NAMALWA (cell line): ENCODE data around the gene PINLYP.

Source experiments
- DNase-seq: peaks from one replicate; pipeline ENCODE4 v3.0.0-alpha.2; 2015; ENCODE audit warnings: low spot score

Gene PINLYP

DNA sequence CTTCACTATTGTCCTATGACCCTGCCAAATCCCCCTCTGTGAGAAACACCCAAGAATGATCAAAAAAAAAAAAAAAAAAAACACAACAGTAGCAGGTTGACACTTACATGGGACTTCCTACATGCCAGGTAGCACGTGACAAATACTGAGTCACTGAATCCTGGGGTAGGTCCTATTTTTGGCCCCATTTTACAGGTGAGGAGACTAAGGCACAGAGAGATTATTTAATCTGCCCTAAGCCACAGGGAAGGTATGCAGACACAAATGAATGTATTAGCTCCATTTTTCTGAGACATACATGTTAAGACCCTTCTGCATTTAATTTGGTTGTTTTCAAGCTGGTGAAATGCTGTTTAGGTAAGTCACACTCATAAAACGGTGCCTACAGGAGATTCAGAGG is 26.9 kb upstream of the PINLYP start:
- no peak for DNase-seq

- no peak for DNase-seq
These were observed 24.0 kb upstream of the PINLYP start for GRCh38 chr19:43551399-43552197.

- DNase-seq = no peak
These were observed 23.5 kb upstream of the PINLYP start for GRCh38 chr19:43552198-43552450.

DNA sequence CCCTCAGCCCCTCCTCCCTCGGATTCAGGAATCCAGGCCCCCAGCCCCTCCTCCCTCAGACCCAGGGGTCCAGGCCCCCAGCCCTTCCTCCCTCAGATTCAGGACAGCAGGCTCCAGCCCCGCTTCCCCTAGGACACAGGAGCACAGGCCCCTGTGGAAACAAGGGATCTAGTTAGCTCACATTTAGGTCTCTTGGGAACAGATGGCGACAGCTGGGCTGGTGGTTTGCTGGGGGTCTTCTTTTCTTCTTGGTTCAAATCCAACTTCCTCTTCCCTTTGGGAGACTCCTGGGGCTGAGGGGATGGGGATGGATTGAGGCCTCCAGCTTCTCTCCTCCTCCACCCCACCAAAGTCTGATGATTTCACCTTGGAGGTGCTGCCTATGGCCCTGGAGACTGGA is 23.0 kb upstream of the PINLYP start:
- DNase-seq = no peak

GRCh38 chr19:43553656-43554055 is 21.9 kb upstream of the PINLYP start:
- no peak for DNase-seq

DNA sequence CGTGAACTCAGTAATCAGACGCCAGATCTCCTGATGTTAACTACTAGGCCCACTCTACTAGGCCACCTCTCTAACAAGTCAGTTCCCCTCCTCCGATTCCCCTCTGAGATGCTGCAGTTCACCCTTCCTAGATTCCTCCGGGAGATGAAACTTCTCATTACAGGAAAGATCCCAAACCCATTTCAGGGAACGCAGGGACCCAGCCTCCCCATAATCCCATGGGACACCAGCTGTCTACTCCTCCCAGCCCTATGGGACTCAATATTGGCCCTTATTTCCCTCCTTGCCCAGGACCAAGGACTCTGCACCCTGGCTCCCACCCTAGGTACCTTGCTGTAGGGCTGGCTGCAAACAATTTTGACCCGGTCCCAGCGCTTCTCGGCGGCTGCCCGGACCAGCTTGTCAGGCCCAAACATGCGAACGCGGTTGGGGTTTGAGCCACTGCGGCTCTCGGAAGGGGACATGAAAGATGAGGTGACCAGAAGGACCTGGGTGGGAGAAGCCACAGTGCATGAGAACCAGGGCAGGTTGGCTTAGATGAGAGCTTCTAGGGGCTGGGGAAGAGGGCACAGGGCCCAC is 21.2 kb upstream of the PINLYP start:
- no peak for DNase-seq

- peak; percentile 87 for DNase-seq
These were observed 20.3 kb upstream of the PINLYP start for GRCh38 chr19:43555185-43555770.

- DNase-seq = no peak
These were observed 14.9 kb upstream of the PINLYP start for GRCh38 chr19:43560687-43561086.

- no peak for DNase-seq
These were observed 14.2 kb upstream of the PINLYP start for GRCh38 chr19:43561139-43561970.

GRCh38 chr19:43562226-43562697 is 13.3 kb upstream of the PINLYP start:
- DNase-seq = no peak

GRCh38 chr19:43562698-43563241 is 12.8 kb upstream of the PINLYP start:
- peak; percentile 82 for DNase-seq

- no peak for DNase-seq
These were observed 11.7 kb upstream of the PINLYP start for GRCh38 chr19:43563816-43564457.

DNA sequence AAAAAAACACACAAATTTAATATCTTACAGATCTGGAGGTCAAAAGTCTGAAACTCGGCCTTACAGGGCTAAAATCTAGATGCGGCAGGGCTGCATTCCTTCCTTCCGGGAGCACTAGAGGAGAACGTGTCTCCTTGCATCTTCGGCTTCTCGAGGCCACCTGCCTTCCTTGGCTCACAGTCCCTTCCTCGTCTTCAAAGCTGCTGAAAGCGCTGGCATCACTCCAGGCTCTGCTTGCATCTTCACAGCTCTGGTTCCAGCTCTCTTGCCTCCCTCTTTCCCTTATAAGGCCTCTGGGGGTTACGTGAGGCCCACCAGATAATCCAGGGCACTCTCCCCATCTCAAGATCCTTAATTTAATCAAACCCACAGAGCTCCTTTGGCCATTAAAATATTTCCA is 10.8 kb upstream of the PINLYP start:
- no peak for DNase-seq

- no peak for DNase-seq
These were observed 5.9 kb upstream of the PINLYP start for GRCh38 chr19:43569657-43570056.

DNA sequence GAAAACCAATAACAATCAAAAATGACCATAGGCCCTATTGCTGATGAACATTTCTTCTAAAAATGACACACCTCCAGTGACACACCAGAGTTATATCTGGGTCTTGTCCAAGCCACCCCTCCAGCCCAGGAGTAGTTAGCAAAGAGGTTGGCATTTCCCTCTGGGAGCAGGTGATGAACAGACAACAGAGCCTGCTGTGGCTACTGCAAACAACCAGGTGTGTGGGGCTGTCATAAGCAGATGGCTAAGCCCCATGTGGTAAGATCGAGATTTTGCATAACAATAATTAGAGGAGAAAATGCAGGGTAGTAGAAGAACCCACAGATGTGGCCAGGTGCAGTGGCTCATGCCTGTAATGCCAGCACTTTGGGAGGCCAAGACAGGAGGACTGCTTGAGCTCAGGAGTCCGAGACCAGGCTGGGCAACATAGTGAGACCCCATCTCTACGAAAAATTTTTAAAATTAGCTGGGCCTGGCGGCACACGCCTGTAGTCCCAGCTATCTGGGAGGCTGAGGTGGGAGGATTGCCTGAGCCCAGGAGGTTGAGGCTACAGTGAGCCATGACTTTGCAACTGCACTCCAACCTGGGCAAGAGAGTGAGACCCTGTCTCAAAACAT is 5.3 kb upstream of the PINLYP start:
- DNase-seq = peak; percentile 59

DNA sequence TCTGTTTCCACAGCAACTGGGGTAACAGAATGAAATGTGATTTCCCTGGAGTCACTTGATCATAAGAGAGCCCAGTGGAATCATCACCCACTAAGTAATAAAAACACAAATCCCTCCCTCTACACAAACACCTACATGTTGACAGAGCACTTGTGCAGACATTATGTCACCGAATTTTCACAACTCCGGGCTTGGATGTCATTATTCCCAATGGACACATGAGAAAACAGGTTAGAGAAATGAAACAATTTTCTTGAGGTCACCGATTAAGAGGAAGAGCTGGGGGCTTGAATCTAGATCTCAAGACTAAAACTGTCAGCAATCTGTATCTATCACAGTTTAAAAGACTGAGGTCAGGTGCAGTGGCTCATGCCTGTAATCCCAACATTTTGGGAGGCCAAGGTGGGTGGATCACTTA is 3.4 kb upstream of the PINLYP start:
- no peak for DNase-seq

GRCh38 chr19:43574424-43575155 is 1.0 kb upstream of the PINLYP start:
- peak; percentile 32 for DNase-seq

GRCh38 chr19:43575955-43576878 is 616 bp downstream of the PINLYP start:
- no peak for DNase-seq

DNA sequence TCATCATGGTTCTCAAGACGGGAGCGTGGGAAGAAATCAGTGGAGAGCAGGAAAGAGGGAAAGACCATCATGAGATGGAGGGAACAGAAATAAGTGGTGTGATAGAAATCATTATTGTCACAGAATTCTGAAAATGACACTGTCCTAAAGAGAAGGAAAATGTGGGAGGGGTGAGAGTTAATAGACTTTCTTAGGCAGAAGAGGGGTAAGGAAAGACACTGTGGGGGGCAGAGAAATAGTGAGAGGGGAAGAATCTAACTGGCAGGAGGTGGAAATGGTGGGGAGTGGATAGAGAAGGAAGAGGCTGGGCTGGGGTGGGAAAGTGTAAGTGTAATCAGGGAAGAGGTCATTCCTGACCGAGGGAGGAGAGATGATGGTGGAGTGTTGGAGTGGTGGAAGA is 3.2 kb downstream of the PINLYP start:
- no peak for DNase-seq

GRCh38 chr19:43581467-43581866 is 5.9 kb downstream of the PINLYP start:
- no peak for DNase-seq
